GM23338 (cell line): ENCODE results near the gene IL6ST. TPM values are rescaled to one million over a fixed set of nuclear protein-coding genes. Genes with fewer than 3 reads are reported as not detected.

Source experiments
- ATAC-seq: fragments of 200-7000 bp; cut with Tn5 transposase; 3 replicates; pipeline ENCODE4 v1.9.1; 2020
- DNase-seq: peaks from one replicate; pipeline ENCODE4 v3.0.0-alpha.2; 2015; ENCODE audit warnings: low spot score
- H2AFZ ChIP-seq: fragments of 200-600 bp; sonication (generic); 2 replicates; pipeline ENCODE4 v1.8.0; 2016; ENCODE audit warnings: antibody characterized with exemption, mild to moderate bottlenecking, moderate library complexity
- H3F3A ChIP-seq: fragments of 200-600 bp; sonication (generic); replicated peaks from 2 replicates; pipeline ENCODE4 v1.8.0; 2017; ENCODE audit warnings: antibody characterized with exemption, mixed run types, low read depth
- H3K27ac ChIP-seq: fragments of 200-600 bp; sonication (generic); 2 replicates; pipeline ENCODE4 v1.6.1; 2016; ENCODE audit warnings: low read depth
- H3K27me3 ChIP-seq: fragments of 200-600 bp; sonication (generic); 2 replicates; pipeline ENCODE4 v1.8.0; 2016; ENCODE audit warnings: mild to moderate bottlenecking, mixed run types, moderate library complexity; ENCODE audit not compliant: insufficient read depth
- H3K36me3 ChIP-seq: fragments of 200-600 bp; sonication (generic); 2 replicates; pipeline ENCODE4 v1.8.0; 2016; ENCODE audit warnings: mild to moderate bottlenecking; ENCODE audit not compliant: insufficient read depth
- H3K4me1 ChIP-seq: fragments of 200-600 bp; sonication (generic); 2 replicates; pipeline ENCODE4 v1.8.0; 2016; ENCODE audit warnings: mild to moderate bottlenecking, moderate library complexity; ENCODE audit not compliant: insufficient read depth
- H3K4me2 ChIP-seq: fragments of 200-600 bp; sonication (generic); 2 replicates; pipeline ENCODE4 v1.7.1; 2017; ENCODE audit warnings: mixed run types
- H3K4me3 ChIP-seq: fragments of 200-600 bp; sonication (generic); 2 replicates; pipeline ENCODE4 v1.6.1; 2016; ENCODE audit warnings: mixed run types
- H3K79me2 ChIP-seq: fragments of 200-600 bp; sonication (generic); replicated peaks from 2 replicates; pipeline ENCODE4 v1.8.0; 2017; ENCODE audit warnings: mild to moderate bottlenecking; ENCODE audit not compliant: insufficient read depth
- H3K9me2 ChIP-seq: fragments of 200-600 bp; sonication (generic); 2 replicates; pipeline ENCODE4 v1.8.0; 2017; ENCODE audit not compliant: insufficient read depth
- H4K20me1 ChIP-seq: fragments of 200-600 bp; sonication (generic); replicated peaks from 2 replicates; pipeline ENCODE4 v1.8.0; 2017; ENCODE audit warnings: mild to moderate bottlenecking; ENCODE audit not compliant: insufficient read depth
- H3K27ac Mint-ChIP-seq: 2 replicates; pipeline ENCODE4 v1.8.0; 2020; ENCODE audit warnings: inconsistent platforms, mild to moderate bottlenecking, moderate library complexity, mixed read lengths
- H3K27me3 Mint-ChIP-seq: 3 replicates; pipeline ENCODE4 v1.8.0; 2022; ENCODE audit warnings: low read depth, mild to moderate bottlenecking, moderate library complexity, mixed read lengths, inconsistent platforms; ENCODE audit not compliant: insufficient read depth, poor library complexity
- H3K36me3 Mint-ChIP-seq: 3 replicates; pipeline ENCODE4 v1.8.0; 2021; ENCODE audit warnings: low read depth, mild to moderate bottlenecking, inconsistent platforms, moderate library complexity, mixed read lengths
- H3K4me1 Mint-ChIP-seq: 3 replicates; pipeline ENCODE4 v1.8.0; 2020; ENCODE audit warnings: mild to moderate bottlenecking, inconsistent platforms, mixed read lengths
- H3K4me3 Mint-ChIP-seq: 3 replicates; pipeline ENCODE4 v1.8.0; 2021; ENCODE audit warnings: moderate library complexity, mild to moderate bottlenecking, inconsistent platforms, mixed read lengths
- H3K9me3 Mint-ChIP-seq: 3 replicates; pipeline ENCODE4 v1.8.0; 2020; ENCODE audit warnings: moderate library complexity, mild to moderate bottlenecking, inconsistent platforms, mixed read lengths
- CTCF ChIP-seq, 2 experiments: fragments of 200-600 bp in 1 of 2; sonication (generic) in 1 of 2; conservative IDR thresholded peaks; 2 replicates each; pipeline versions ENCODE4 v1.5.1 to v1.6.1; 2016 to 2017; ENCODE audit warnings: antibody characterized with exemption in 2 of 2, low read depth in 2 of 2, mild to moderate bottlenecking in 2 of 2, moderate library complexity in 1 of 2
- ETS1 ChIP-seq: IDR thresholded peaks from 2 replicates; pipeline ENCODE4 v1.6.1; 2016; ENCODE audit warnings: antibody characterized with exemption
- EZH2 ChIP-seq: fragments of 200-600 bp; sonication (generic); IDR thresholded peaks from one replicate; pipeline ENCODE4 v1.8.0; 2017; ENCODE audit warnings: antibody characterized with exemption, mild to moderate bottlenecking, low read depth; ENCODE audit not compliant: unreplicated experiment
- JUNB ChIP-seq: IDR thresholded peaks from one replicate; pipeline ENCODE4 v1.6.1; 2016; ENCODE audit warnings: antibody characterized with exemption; ENCODE audit not compliant: unreplicated experiment
- NANOG ChIP-seq: IDR thresholded peaks from 2 replicates; pipeline ENCODE4 v1.6.1; 2016; ENCODE audit warnings: antibody characterized with exemption, borderline replicate concordance
- POLR2AphosphoS5 ChIP-seq: IDR thresholded peaks from 2 replicates; pipeline ENCODE4 v1.6.1; 2016; ENCODE audit warnings: antibody characterized with exemption, low read depth
- STAT1 ChIP-seq: IDR thresholded peaks from one replicate; pipeline ENCODE4 v1.6.1; 2016; ENCODE audit warnings: antibody characterized with exemption; ENCODE audit not compliant: unreplicated experiment
- ZNF114 ChIP-seq: fragments of 250-450 bp; sonication (Bioruptor Pico); IDR thresholded peaks from 2 replicates; pipeline ENCODE4 v1.5.0; 2020; ENCODE audit warnings: mild to moderate bottlenecking, moderate library complexity
- ZNF331 ChIP-seq: fragments of 250-450 bp; sonication (Bioruptor Pico); IDR thresholded peaks from 2 replicates; pipeline ENCODE4 v1.5.0; 2020; ENCODE audit warnings: low read depth, mild to moderate bottlenecking, moderate library complexity
- polyA plus RNA-seq: library from polyadenylated mRNA; unstranded; fragments of >200 nt; fragmentation: Nextera tagmentation; extraction: Ambion mirVana; gene quantifications from 2 replicates; pipeline ENCODE4 v1.2.1, GENCODE V29; 2016
- total RNA-seq: library from RNA; depleted of rRNA; stranded (reverse); fragments of >200 nt; shearing (Covaris generic); gene quantifications from 2 replicates; pipeline ENCODE4 v1.2.3, GENCODE V29; 2014
- TF ChIP-seq, protein P1 (sequence below): IDR thresholded peaks from one replicate; pipeline ENCODE4 v1.6.1; 2018; ENCODE audit warnings: antibody characterized with exemption; ENCODE audit not compliant: unreplicated experiment
- TF ChIP-seq, protein P2 (sequence below): fragments of 250-450 bp; sonication (Bioruptor Pico); IDR thresholded peaks from 2 replicates; pipeline ENCODE4 v1.5.0; 2020; ENCODE audit warnings: mild to moderate bottlenecking, moderate library complexity

IL6ST gene
- total and polyA plus RNA-seq, 2 experiments from 2014 or later, result 6.7 to 9.8 TPM

- H3K9me3 Mint-ChIP-seq, result no peaks in the 10 kb centered on the region; the same call in 2 of the 3 replicates
- TF ChIP-seq, protein P1, sequence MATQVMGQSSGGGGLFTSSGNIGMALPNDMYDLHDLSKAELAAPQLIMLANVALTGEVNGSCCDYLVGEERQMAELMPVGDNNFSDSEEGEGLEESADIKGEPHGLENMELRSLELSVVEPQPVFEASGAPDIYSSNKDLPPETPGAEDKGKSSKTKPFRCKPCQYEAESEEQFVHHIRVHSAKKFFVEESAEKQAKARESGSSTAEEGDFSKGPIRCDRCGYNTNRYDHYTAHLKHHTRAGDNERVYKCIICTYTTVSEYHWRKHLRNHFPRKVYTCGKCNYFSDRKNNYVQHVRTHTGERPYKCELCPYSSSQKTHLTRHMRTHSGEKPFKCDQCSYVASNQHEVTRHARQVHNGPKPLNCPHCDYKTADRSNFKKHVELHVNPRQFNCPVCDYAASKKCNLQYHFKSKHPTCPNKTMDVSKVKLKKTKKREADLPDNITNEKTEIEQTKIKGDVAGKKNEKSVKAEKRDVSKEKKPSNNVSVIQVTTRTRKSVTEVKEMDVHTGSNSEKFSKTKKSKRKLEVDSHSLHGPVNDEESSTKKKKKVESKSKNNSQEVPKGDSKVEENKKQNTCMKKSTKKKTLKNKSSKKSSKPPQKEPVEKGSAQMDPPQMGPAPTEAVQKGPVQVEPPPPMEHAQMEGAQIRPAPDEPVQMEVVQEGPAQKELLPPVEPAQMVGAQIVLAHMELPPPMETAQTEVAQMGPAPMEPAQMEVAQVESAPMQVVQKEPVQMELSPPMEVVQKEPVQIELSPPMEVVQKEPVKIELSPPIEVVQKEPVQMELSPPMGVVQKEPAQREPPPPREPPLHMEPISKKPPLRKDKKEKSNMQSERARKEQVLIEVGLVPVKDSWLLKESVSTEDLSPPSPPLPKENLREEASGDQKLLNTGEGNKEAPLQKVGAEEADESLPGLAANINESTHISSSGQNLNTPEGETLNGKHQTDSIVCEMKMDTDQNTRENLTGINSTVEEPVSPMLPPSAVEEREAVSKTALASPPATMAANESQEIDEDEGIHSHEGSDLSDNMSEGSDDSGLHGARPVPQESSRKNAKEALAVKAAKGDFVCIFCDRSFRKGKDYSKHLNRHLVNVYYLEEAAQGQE, result no peak
- TF ChIP-seq JUNB, result no peak
- TF ChIP-seq CTCF (conservative IDR thresholded peaks at IDR 0.05; ENCODE audit: low read depth in 2 of 2), result no peak
- no peak for TF ChIP-seq NANOG
- TF ChIP-seq ZNF331 (CRISPR knock-in tag), result no peak
- TF ChIP-seq ETS1, result no peak
- TF ChIP-seq, protein P2, sequence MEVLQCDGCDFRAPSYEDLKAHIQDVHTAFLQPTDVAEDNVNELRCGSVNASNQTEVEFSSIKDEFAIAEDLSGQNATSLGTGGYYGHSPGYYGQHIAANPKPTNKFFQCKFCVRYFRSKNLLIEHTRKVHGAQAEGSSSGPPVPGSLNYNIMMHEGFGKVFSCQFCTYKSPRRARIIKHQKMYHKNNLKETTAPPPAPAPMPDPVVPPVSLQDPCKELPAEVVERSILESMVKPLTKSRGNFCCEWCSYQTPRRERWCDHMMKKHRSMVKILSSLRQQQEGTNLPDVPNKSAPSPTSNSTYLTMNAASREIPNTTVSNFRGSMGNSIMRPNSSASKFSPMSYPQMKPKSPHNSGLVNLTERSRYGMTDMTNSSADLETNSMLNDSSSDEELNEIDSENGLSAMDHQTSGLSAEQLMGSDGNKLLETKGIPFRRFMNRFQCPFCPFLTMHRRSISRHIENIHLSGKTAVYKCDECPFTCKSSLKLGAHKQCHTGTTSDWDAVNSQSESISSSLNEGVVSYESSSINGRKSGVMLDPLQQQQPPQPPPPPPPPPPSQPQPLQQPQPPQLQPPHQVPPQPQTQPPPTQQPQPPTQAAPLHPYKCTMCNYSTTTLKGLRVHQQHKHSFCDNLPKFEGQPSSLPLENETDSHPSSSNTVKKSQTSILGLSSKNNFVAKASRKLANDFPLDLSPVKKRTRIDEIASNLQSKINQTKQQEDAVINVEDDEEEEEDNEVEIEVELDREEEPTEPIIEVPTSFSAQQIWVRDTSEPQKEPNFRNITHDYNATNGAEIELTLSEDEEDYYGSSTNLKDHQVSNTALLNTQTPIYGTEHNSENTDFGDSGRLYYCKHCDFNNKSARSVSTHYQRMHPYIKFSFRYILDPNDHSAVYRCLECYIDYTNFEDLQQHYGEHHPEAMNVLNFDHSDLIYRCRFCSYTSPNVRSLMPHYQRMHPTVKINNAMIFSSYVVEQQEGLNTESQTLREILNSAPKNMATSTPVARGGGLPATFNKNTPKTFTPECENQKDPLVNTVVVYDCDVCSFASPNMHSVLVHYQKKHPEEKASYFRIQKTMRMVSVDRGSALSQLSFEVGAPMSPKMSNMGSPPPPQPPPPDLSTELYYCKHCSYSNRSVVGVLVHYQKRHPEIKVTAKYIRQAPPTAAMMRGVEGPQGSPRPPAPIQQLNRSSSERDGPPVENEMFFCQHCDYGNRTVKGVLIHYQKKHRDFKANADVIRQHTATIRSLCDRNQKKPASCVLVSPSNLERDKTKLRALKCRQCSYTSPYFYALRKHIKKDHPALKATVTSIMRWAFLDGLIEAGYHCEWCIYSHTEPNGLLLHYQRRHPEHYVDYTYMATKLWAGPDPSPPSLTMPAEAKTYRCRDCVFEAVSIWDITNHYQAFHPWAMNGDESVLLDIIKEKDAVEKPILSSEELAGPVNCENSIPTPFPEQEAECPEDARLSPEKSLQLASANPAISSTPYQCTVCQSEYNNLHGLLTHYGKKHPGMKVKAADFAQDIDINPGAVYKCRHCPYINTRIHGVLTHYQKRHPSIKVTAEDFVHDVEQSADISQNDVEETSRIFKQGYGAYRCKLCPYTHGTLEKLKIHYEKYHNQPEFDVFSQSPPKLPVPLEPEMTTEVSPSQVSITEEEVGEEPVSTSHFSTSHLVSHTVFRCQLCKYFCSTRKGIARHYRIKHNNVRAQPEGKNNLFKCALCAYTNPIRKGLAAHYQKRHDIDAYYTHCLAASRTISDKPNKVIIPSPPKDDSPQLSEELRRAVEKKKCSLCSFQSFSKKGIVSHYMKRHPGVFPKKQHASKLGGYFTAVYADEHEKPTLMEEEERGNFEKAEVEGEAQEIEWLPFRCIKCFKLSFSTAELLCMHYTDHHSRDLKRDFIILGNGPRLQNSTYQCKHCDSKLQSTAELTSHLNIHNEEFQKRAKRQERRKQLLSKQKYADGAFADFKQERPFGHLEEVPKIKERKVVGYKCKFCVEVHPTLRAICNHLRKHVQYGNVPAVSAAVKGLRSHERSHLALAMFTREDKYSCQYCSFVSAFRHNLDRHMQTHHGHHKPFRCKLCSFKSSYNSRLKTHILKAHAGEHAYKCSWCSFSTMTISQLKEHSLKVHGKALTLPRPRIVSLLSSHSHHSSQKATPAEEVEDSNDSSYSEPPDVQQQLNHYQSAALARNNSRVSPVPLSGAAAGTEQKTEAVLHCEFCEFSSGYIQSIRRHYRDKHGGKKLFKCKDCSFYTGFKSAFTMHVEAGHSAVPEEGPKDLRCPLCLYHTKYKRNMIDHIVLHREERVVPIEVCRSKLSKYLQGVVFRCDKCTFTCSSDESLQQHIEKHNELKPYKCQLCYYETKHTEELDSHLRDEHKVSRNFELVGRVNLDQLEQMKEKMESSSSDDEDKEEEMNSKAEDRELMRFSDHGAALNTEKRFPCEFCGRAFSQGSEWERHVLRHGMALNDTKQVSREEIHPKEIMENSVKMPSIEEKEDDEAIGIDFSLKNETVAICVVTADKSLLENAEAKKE (CRISPR knock-in tag), result no peak
- no peak for TF ChIP-seq ZNF114
- no peak for TF ChIP-seq STAT1
- TF ChIP-seq POLR2AphosphoS5, result no peak
- TF ChIP-seq EZH2, result no peak
- no peak for DNase-seq
- no peaks in the 10 kb centered on the region for H3K36me3 Mint-ChIP-seq
- H3K27ac Mint-ChIP-seq, result no peak overlapping the region
- Histone ChIP-seq H3F3A (no peaks in the 10 kb centered on the region), H3K4me3 (no peak overlapping the region), H3K4me2 (no peak overlapping the region), H3K9me2 (no peaks in the 10 kb centered on the region), H4K20me1 (no peaks in the 10 kb centered on the region), H3K4me1 (no peaks in the 10 kb centered on the region), H3K36me3 (no peaks in the 10 kb centered on the region), H2AFZ (no peak overlapping the region), H3K27ac (no peak overlapping the region), H3K27me3 (no peaks in the 10 kb centered on the region), H3K79me2 (no peaks in the 10 kb centered on the region)
- no peak for ATAC-seq
- H3K27me3 Mint-ChIP-seq, result peaks cover 5% of the 10 kb centered on the region
- no peak overlapping the region for H3K4me3 Mint-ChIP-seq
- H3K4me1 Mint-ChIP-seq, result no peaks in the 10 kb centered on the region
Observed at GRCh38 chr5:55913466-55914413, 81.0 kb downstream of the IL6ST start.
